Measurements from ENCODE around the gene PTBP1. TPM values are rescaled to one million over a fixed set of nuclear protein-coding genes. Genes with fewer than 3 reads are reported as not detected.
A peak's percentile ranks its signal among the peaks of the same experiment; 100 is the strongest.

PTBP1 gene
- total RNA-seq, 1 experiment from 2014 or later, result 138 TPM

GRCh38 chr19:797528-798414, 519 bp downstream of the PTBP1 start:
- peak; percentile 87 for DNase-seq (ENCODE audit: low spot score)

DNA sequence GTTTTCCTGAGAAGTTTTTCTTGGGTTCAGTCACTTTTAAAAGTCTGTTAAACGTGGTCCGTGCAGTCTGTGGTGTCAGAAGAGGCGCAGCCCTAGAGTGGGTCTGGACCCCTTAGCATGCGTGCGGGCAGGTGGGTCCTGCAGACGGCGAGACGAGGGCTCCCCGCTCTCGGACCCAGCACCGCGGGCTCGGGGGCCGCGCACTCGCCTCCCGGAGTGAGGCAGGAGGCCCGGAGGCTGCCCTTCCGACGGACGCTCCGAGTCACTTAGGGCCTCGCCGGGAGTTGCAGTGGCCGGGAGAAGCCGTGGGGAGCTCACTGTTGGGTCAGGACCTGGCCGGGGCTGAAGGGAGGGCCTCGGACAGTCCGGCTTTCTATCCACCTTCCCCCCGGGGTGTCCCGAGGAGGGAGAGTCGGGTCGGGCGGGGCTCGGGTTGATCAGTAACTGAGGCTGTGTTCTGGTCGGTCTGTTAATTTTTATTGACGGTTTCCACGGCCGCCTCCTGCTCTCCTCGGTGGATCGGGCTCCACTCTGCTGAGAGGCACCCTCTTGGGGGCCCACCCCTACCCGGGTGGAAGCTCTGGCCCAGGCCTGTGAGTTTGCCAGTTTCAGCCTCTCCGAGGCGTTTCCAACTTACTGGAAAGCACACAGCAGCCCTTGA, 1.3 kb downstream of the PTBP1 start:
- DNase-seq (ENCODE audit: low spot score), result no peak

DNA sequence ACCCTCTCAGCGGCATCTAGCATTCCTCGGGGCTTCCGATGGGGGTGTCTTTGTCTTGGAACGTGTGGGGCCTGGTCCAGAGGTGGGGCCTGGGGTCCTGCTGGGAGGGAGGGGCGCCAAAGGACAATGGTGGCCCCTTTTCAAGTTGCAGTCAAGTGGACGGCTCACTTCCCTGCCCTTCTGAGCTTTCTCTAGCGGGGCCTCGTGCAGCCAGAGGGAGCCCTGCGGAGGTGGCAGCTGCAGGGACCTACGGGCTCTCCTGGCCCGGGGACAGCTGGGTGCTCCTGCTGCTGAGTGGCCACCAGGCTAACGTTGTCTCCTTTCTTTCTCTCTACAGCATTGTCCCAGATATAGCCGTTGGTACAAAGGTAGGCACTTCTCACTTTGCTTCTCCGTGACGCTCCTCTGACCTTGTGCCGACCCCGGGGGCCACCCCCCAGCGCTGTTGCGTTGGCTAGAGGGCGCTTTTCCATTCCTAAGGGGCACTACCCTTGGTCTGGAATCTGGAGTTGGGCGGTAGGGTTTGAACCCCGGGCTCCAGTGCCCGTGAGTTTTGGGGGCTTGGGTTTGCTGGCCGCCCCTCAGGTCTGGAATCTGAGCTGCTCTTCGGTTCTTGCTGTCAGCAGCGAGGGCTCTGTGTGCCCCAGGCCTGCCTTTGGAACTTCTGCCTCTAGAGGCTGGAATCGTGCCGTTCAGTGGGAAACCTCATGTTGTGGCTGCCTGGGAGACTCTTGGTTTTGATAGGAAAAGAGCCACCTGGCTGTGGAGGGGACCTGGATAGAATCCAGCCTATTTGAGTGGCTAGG, 2.0 kb downstream of the PTBP1 start:
- DNase-seq (ENCODE audit: low spot score), result peak; percentile 45

DNA sequence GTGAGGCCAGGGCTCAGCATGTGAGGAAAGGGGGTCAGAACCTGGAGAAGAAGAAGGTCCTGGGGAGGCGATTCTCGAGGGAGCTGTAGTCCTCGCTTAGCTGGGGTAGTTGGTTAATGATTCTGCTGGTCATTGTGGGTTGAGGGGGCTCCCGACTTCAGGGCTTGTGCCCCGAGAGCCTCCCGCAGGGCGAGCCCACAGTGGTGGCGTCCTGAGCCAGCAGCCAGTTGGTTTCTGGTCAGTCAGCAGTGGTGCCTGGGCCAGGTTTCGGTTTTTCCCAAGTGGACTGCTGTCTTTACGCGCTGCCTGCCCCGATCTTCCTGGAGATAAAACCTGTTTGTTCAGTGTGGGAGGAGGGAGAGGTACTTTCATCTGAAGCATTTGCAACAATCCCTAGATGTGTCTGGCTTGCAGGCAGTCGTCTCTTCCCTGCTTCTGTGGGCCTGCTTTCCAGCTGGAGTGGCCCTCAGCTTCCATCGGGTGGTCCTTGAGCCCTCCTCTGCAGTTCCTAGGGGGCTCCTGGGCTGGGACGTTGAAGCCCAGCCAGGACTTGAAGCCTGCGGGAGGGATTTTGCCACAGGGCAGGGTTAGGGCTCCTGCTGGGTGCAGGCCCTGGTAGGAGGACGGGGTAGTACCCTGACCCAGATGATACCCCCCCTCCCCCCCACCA, 3.2 kb downstream of the PTBP1 start:
- DNase-seq (ENCODE audit: low spot score), result no peak

DNA sequence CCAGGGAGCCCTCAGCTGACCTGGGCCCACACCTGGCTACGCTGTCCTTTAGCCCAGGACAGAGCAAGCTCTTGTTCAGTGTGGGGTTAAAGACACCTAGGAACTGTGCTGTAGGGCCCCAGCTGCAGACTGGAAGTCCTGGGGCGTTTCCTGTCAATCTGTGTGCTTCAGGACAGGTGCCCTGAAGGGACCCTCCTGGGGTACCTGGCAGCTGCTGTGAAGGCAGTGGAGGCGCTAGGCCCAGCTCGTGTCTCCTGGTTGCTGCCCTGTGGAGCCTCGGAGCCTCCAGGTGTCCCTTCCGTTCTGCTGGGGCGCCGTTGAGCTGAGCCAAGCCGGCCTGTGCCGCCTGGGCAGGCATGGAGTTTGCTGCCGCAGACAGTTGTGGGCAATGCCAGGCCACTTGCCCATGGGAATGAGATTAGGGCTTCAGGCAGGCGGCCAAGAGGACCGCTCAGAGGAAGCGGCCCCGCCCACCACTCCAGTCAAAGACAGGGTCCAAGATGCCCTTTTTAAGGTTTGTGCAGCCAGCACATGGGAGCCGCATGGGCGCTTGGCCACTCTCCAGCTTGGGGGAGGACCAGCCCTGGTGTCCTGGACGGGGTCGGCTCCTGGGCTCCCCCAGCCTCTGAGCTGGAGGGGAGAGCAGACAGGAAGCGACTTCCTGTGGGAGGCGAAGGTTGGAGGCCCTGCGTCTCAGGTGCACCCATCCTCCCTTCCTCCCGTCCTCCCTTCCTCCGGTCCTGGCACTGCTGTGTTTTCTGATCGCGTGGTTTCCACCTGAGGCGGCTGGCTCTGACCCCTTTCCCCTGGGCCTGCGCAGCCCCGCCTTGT, 4.0 kb downstream of the PTBP1 start:
- peak; percentile 41 for DNase-seq (ENCODE audit: low spot score)

- DNase-seq (ENCODE audit: low spot score), result no peak
Observed at GRCh38 chr19:801861-802497, 4.7 kb downstream of the PTBP1 start.

DNA sequence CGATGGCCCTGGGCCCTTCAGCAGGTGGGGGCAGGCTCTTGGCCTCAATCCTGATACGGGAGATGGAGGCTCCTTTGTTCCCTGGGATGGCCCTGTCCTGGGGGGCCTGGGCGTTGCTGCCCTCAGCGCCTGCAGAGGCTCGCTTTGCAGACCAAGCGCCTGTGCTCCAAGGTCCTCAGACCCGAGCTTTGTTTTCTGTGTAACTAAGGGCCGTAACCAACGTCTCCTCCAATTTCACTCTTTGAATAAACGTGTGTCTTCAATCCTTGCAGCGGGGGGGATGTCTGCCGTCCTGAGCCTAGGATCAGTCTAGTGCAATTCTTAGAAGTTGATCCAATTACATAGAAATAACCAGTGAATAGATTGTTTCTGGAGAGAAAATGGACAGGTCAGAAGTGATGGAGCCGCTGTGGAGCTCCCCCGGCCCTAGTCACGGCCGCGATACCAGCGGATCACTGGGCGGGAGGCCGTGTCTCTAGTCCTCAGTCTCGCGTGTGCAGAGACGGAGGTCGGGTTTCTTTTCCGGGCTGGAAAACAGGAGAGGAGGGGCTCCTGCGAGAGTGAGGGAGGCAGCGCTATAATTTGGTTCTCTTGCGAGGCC, 5.3 kb downstream of the PTBP1 start:
- DNase-seq (ENCODE audit: low spot score), result no peak

- DNase-seq (ENCODE audit: low spot score), result no peak
Observed at GRCh38 chr19:803099-803561, 5.9 kb downstream of the PTBP1 start.

DNA sequence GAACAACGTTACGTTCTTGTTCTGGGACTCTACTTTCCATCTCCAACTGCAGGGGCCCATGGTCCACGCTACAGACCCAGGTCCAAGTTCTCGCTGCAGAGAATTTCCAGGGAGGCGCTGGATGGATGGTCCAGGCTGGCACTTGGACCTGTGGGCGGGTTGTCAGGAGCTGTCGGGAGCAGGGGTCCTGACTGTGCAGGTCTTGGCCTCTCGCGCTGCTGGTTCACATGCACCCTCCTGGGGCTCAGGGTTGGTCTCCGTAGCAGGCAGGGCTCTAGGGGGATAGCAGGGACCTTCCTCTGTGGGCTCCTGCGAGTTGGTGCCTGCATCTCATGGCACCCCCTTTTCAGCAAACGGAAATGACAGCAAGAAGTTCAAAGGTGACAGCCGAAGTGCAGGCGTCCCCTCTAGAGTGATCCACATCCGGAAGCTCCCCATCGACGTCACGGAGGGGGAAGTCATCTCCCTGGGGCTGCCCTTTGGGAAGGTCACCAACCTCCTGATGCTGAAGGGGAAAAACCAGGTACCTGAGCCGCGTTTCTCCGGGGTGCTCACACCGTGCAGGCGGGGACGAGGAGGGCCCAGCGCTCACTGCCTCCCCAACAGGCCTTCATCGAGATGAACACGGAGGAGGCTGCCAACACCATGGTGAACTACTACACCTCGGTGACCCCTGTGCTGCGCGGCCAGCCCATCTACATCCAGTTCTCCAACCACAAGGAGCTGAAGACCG, 6.6 kb downstream of the PTBP1 start:
- no peak for DNase-seq (ENCODE audit: low spot score)

DNA sequence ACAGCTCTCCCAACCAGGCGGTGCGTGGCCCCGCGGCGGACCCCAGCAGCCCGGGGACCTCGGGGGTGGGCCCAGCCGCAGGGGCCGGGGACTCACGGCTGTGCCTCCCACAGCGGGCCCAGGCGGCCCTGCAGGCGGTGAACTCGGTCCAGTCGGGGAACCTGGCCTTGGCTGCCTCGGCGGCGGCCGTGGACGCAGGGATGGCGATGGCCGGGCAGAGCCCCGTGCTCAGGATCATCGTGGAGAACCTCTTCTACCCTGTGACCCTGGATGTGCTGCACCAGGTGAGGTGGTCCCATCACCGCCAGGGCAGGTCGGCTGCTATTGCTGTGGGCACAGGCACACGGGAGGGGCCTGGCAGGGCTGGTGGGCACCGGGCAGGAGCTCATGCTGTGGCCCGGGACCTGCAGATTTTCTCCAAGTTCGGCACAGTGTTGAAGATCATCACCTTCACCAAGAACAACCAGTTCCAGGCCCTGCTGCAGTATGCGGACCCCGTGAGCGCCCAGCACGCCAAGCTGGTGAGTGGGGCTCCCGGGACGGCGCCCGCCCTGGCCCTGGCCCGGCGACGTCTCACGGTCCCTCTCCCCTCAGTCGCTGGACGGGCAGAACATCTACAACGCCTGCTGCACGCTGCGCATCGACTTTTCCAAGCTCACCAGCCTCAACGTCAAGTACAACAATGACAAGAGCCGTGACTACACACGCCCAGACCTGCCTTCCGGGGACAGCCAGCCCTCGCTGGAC, 7.3 kb downstream of the PTBP1 start:
- DNase-seq (ENCODE audit: low spot score), result no peak

GRCh38 chr19:805166-805551, 7.9 kb downstream of the PTBP1 start:
- DNase-seq (ENCODE audit: low spot score), result no peak

DNA sequence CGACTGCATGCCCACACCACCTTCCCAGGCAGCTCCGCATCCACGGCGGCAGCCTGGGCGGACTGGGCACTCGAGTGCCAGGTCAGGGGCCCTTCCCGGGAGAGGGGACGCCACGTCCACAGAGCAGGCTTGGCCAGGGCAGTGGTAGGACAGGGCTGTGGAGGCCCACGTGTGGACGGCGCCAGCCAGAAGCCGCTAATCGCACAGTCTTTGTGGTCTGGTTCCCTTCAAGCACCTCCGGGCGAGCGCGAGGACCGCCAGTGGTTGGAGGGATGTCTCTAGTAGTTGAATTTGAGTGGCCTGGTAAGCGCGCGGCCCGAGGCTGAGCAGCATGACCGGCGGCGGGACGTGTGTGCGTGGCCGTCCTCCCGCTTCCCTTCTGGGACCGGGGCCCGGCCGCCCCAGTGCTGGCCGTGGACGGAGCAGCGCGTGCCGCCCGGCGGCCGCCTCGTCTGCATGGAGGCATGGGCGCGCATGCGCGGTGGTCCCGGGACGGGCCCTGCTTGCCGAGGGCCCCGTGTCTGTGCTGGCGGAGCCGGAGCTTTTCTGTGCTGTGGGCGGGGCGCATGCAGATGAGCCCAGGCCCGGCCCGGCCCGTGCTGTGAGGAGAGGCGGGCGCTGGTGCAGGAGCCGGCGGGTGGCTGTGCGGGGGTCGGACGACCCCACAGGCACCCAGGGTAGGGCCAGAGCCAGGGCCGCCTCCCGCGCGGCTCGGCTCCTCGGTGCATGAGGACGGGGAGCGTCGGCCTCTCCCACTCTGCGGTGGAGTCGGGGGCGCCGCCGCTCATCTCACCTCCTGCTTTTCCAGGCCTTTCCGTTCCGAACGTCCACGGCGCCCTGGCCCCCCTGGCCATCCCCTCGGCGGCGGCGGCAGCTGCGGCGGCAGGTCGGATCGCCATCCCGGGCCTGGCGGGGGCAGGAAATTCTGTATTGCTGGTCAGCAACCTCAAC, 8.6 kb downstream of the PTBP1 start:
- DNase-seq (ENCODE audit: low spot score), result no peak

DNA sequence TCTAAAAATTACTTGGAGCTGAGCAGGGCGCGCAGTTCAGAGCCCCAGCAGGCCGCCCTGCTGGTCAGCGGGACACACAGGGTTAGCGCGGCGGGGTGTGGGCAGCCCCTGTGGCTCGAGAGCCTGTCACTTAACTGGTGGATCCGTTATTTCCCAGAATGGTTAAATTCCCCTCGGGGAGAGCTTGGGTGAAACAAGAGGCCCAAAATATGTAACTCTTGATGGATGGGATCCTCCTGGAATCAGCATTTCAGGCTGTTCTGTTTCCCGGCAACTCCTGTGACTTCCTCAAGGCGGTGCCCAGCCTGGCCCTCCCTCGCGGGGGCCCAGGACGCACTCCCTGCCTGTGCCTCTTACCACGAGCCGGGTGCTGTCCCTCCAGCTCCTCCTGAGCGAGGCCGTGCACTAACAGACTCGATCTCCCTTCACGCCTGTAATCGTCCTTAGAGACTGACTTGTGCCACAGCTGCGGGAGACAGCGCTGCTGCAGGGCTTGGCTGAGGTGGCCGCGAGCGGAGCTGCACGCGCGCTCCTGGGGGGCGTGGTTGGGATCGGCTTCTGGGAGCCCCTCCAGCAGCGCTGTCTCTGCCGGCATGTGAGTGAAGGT, 9.7 kb downstream of the PTBP1 start:
- DNase-seq (ENCODE audit: low spot score), result no peak

GRCh38 chr19:807627-808422, 10.6 kb downstream of the PTBP1 start:
- DNase-seq (ENCODE audit: low spot score), result no peak

DNA sequence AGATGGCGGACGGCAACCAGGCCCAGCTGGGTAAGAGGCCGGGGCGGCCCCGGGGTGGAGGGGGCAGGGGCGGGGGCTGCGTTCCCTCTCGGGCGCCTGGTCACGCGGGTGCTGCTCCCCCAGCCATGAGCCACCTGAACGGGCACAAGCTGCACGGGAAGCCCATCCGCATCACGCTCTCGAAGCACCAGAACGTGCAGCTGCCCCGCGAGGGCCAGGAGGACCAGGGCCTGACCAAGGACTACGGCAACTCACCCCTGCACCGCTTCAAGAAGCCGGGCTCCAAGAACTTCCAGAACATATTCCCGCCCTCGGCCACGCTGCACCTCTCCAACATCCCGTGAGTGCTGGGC, 11.1 kb downstream of the PTBP1 start:
- DNase-seq (ENCODE audit: low spot score), result no peak
